SU-DHL-6 (cell line): ENCODE data around the gene TNFRSF21.

Source experiments
- H2AFZ ChIP-seq: fragments of 200-600 bp; sonication (generic); 2 replicates; pipeline ENCODE4 v1.6.1; 2014; ENCODE audit warnings: low read depth, mild to moderate bottlenecking, moderate library complexity, mixed read lengths, antibody characterized with exemption, low read length; ENCODE audit not compliant: severe bottlenecking
- H3F3A ChIP-seq: fragments of 200-600 bp; shearing (Covaris generic); 2 replicates; pipeline ENCODE4 v1.6.0; 2016; ENCODE audit warnings: antibody characterized with exemption, mild to moderate bottlenecking; ENCODE audit not compliant: insufficient read depth
- H3K27ac ChIP-seq: fragments of 200-600 bp; sonication (generic); 2 replicates; pipeline ENCODE4 v1.5.1; 2016; ENCODE audit warnings: low read depth, mild to moderate bottlenecking, low read length, moderate library complexity, mixed read lengths
- H3K27me3 ChIP-seq: fragments of 200-600 bp; sonication (generic), shearing (Covaris generic); 2 replicates; pipeline ENCODE4 v1.6.0; 2014; ENCODE audit warnings: mild to moderate bottlenecking, low read length
- H3K36me3 ChIP-seq: fragments of 200-600 bp; sonication (generic); 2 replicates; pipeline ENCODE4 v1.6.1; 2014; ENCODE audit warnings: mild to moderate bottlenecking, low read length, mixed read lengths
- H3K4me2 ChIP-seq: fragments of 300-600, 200-600 bp; shearing (Covaris generic), sonication (generic); 2 replicates; pipeline ENCODE4 v1.6.0; 2014; ENCODE audit warnings: low read length, low read depth, mild to moderate bottlenecking; ENCODE audit not compliant: poor library complexity, severe bottlenecking
- H3K4me3 ChIP-seq: fragments of 200-600 bp; sonication (generic); 2 replicates; pipeline ENCODE4 v1.5.1; 2014; ENCODE audit warnings: antibody characterized with exemption, low read length, mild to moderate bottlenecking, mixed read lengths; ENCODE audit not compliant: insufficient read depth, poor library complexity, severe bottlenecking
- H3K79me2 ChIP-seq: fragments of 200-600 bp; sonication (generic); 2 replicates; pipeline ENCODE4 v1.6.1; 2014; ENCODE audit warnings: mild to moderate bottlenecking, low read length, moderate library complexity; ENCODE audit not compliant: insufficient read depth
- H3K9ac ChIP-seq: fragments of 200-600 bp; sonication (generic); 2 replicates; pipeline ENCODE4 v1.7.0; 2014; ENCODE audit warnings: mild to moderate bottlenecking, low read length
- H3K9me2 ChIP-seq: fragments of 200-600 bp; sonication (generic); replicated peaks from 2 replicates; pipeline ENCODE4 v1.6.1; 2014; ENCODE audit warnings: low read length; ENCODE audit not compliant: insufficient read depth
- H3K9me3 ChIP-seq: fragments of 200-600 bp; sonication (generic); 2 replicates; pipeline ENCODE4 v1.6.1; 2014; ENCODE audit warnings: low read length, mixed read lengths; ENCODE audit not compliant: insufficient read depth
- H4K20me1 ChIP-seq: fragments of 200-600 bp; sonication (generic); 2 replicates; pipeline ENCODE4 v1.6.1; 2014; ENCODE audit warnings: low read depth, mild to moderate bottlenecking, antibody characterized with exemption, low read length, moderate library complexity, mixed read lengths
- EZH2phosphoT487 ChIP-seq: fragments of 200-600 bp; sonication (generic), shearing (Covaris generic); conservative IDR thresholded peaks from 2 replicates; pipeline ENCODE4 v1.6.1; 2018; ENCODE audit warnings: mild to moderate bottlenecking, antibody characterized with exemption, low read length, moderate library complexity, mixed read lengths
- TF ChIP-seq, protein P1 (sequence below): fragments of 200-600 bp; sonication (generic); IDR thresholded peaks from one replicate; pipeline ENCODE4 v1.5.1; 2017; ENCODE audit warnings: antibody characterized with exemption, mild to moderate bottlenecking, low read length, moderate library complexity; ENCODE audit not compliant: insufficient read depth, poor library complexity, severe bottlenecking

Gene TNFRSF21

GRCh38 chr6:47303342-47303741 lies 6.4 kb downstream of the TNFRSF21 start:
- Histone ChIP-seq H3K36me3 (no peaks in the 10 kb centered on the region), H2AFZ (no peak overlapping the region), H3K9ac (no peak overlapping the region), H3K9me3 (no peaks in the 10 kb centered on the region), H3K9me2 (no peaks in the 10 kb centered on the region), H4K20me1 (no peaks in the 10 kb centered on the region), H3K79me2 (no peaks in the 10 kb centered on the region), H3K27me3 (no peaks in the 10 kb centered on the region), H3K4me2 (no peak overlapping the region), H3F3A (no peaks in the 10 kb centered on the region), H3K27ac (no peak overlapping the region), H3K4me3 (no peak overlapping the region)
- TF ChIP-seq, protein P1, sequence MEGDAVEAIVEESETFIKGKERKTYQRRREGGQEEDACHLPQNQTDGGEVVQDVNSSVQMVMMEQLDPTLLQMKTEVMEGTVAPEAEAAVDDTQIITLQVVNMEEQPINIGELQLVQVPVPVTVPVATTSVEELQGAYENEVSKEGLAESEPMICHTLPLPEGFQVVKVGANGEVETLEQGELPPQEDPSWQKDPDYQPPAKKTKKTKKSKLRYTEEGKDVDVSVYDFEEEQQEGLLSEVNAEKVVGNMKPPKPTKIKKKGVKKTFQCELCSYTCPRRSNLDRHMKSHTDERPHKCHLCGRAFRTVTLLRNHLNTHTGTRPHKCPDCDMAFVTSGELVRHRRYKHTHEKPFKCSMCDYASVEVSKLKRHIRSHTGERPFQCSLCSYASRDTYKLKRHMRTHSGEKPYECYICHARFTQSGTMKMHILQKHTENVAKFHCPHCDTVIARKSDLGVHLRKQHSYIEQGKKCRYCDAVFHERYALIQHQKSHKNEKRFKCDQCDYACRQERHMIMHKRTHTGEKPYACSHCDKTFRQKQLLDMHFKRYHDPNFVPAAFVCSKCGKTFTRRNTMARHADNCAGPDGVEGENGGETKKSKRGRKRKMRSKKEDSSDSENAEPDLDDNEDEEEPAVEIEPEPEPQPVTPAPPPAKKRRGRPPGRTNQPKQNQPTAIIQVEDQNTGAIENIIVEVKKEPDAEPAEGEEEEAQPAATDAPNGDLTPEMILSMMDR = no peak
- TF ChIP-seq EZH2phosphoT487 = no peak

GRCh38 chr6:47302043-47302442 lies 7.7 kb downstream of the TNFRSF21 start:
- Histone ChIP-seq H3K4me2 (no peak overlapping the region), H3K27me3 (no peaks in the 10 kb centered on the region), H3F3A (no peaks in the 10 kb centered on the region), H3K79me2 (no peaks in the 10 kb centered on the region), H4K20me1 (no peaks in the 10 kb centered on the region), H3K9me3 (no peaks in the 10 kb centered on the region), H3K27ac (no peak overlapping the region), H3K36me3 (no peaks in the 10 kb centered on the region), H3K4me3 (no peak overlapping the region), H2AFZ (no peak overlapping the region), H3K9me2 (no peaks in the 10 kb centered on the region), H3K9ac (no peak overlapping the region)
- TF ChIP-seq, protein P1 = no peak
- no peak for TF ChIP-seq EZH2phosphoT487

- Histone ChIP-seq H3K36me3 (no peaks in the 10 kb centered on the region), H3K4me3 (no peak overlapping the region), H3F3A (no peaks in the 10 kb centered on the region), H3K9ac (no peak overlapping the region), H3K4me2 (no peak overlapping the region), H2AFZ (no peak overlapping the region), H3K9me3 (no peaks in the 10 kb centered on the region), H3K27me3 (no peaks in the 10 kb centered on the region), H3K9me2 (no peaks in the 10 kb centered on the region), H3K27ac (no peak overlapping the region), H4K20me1 (no peaks in the 10 kb centered on the region), H3K79me2 (no peaks in the 10 kb centered on the region)
- no peak for TF ChIP-seq EZH2phosphoT487
- TF ChIP-seq, protein P1 = no peak
Observed at GRCh38 chr6:47301441-47301840, 8.3 kb downstream of the TNFRSF21 start.
